Left lung (tissue), 10 donors: ENCODE results near the gene ZNF492. TPM values are rescaled to one million over a fixed set of nuclear protein-coding genes. Genes with fewer than 3 reads are reported as not detected.
"Not testable (repeated sequence)": the region's sequence is repeated elsewhere in the genome, so short reads cannot be mapped to it uniquely, and the experiment has no call there.

ENCODE experiments used
- ATAC-seq: fragments of 200-7000 bp; cut with Tn5 transposase; one replicate; pipeline ENCODE4 v1.9.1; 2020; ENCODE audit warnings: moderate library complexity
- DNase-seq, 4 donors: peaks; one replicate each; pipeline ENCODE4 v3.0.0-alpha.2; 2013 to 2020
- H3K27ac ChIP-seq, 2 donors: fragments of 200-600 bp; sonication (generic) in 1 of 2; one replicate each; pipeline versions ENCODE4 v1.5.0 to v1.8.0; 2020 to 2021
- H3K27me3 ChIP-seq, 2 donors: fragments of 200-600 bp; sonication (generic) in 1 of 2; one replicate each; pipeline versions ENCODE4 v1.5.0 to v1.8.0; 2020 to 2021
- H3K36me3 ChIP-seq, 2 donors: fragments of 200-600 bp; sonication (generic) in 1 of 2; one replicate each; pipeline versions ENCODE4 v1.5.0 to v1.8.0; 2020 to 2021
- H3K4me1 ChIP-seq, 2 donors: fragments of 200-600 bp; one replicate each; pipeline ENCODE4 v1.8.0; 2021
- H3K4me3 ChIP-seq, 2 donors: fragments of 200-600 bp; sonication (generic) in 1 of 2; one replicate each; pipeline versions ENCODE4 v1.5.0 to v1.8.0; 2020 to 2021; ENCODE audit warnings: mild to moderate bottlenecking in 1 of 2
- H3K9me3 ChIP-seq, 2 donors: fragments of 200-600 bp; sonication (generic) in 1 of 2; one replicate each; pipeline versions ENCODE4 v1.5.0 to v1.8.0; 2020 to 2021
- CTCF ChIP-seq, 2 donors: fragments of 200-600 bp; sonication (generic) in 1 of 2; IDR thresholded peaks; one replicate each; pipeline versions ENCODE4 v1.5.0 to v1.8.0; 2021; ENCODE audit warnings: antibody characterized with exemption in 2 of 2
- intact Hi-C, 2 donors: fragments of 100-400 bp; cut with DNase I; formaldehyde crosslinking; loops; one replicate each; pipeline versions ENCODE4 v1.11.2 to v1.14.2; 2022
- polyA plus RNA-seq, 6 donors: library from polyadenylated mRNA; unstranded; fragments of 120-200 nt; gene quantifications; one replicate each; pipeline ENCODE4 v1.2.1, GENCODE V29; 2013; ENCODE audit not compliant: insufficient read length in 6 of 6
- total RNA-seq, 2 donors: library from RNA; stranded (reverse); fragmentation: NEBNext Ultra II Directional; extraction: Animal tissue kit (Norgen Biotek cat#: 25700); gene quantifications; one replicate each; pipeline ENCODE4 v1.2.1, GENCODE V29; 2021
- donor health status: DM: no; HTN: yes; CAD: no.
- donor health status: DM: no; HTN: no; CAD: no.

ZNF492 gene
- total and polyA plus RNA-seq, 8 donors = 0.23 to 3.8 (median 2.2) TPM

DNA sequence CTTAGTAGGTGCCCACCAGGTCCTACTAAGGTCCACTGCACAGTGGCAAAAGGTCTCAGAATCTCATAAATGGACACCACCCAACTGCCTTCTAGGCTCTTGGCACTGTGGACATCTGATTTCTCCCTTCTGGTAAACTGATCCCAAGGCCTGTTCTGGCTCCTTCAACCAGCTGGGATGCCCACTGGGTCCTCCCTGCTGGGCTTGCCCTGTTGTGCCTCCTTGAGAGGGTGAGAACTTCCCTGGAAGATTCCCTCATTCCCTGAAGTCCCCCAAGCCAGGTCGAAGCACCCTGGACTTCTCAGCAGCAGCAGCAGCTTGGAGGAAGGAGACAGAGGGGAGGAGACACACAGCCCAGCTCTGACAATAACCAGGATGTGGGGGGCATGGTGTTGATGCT, 6.6 kb upstream of the ZNF492 start:
- DNase-seq = no peak
- peaks cover 0 to 62% of the 10 kb centered on the region in 2 donors for H3K9me3 ChIP-seq
- no peak overlapping the region for H3K27ac ChIP-seq
- ATAC-seq = no peak
- TF ChIP-seq CTCF (IDR thresholded peaks at IDR 0.05) = no peak
- intact Hi-C loops = no loop called here
- H3K4me1 ChIP-seq = no peaks in the 10 kb centered on the region
- H3K36me3 ChIP-seq = no peaks in the 10 kb centered on the region
- peaks cover 6 to 24% of the 10 kb centered on the region in 2 donors for H3K27me3 ChIP-seq
- H3K4me3 ChIP-seq = no peak overlapping the region

GRCh38 chr19:22628401-22628800, 5.7 kb upstream of the ZNF492 start:
- intact Hi-C loops = no loop called here
- no peak overlapping the region for H3K27ac ChIP-seq
- TF ChIP-seq CTCF (IDR thresholded peaks at IDR 0.05) = no peak

GRCh38 chr19:22634450-22634827, 315 bp downstream of the ZNF492 start:
- Histone ChIP-seq H3K4me3 (peak overlapping the region; percentile 52 to 54), H3K36me3 (no peaks in the 10 kb centered on the region), H3K27ac (no peak overlapping the region), H3K4me1 (peaks cover 0 to 8% of the 10 kb centered on the region in 2 donors), H3K27me3 (no peaks in the 10 kb centered on the region), H3K9me3 (peaks cover 0 to 34% of the 10 kb centered on the region in 2 donors)
- peak in 1 of 4 donors; percentile 78 for DNase-seq
- intact Hi-C loops = no loop called here
- ATAC-seq = peak; percentile 34
- no peak for TF ChIP-seq CTCF (IDR thresholded peaks at IDR 0.05)

More at GRCh38 chr19:22628401-22628800, 5.7 kb upstream of the ZNF492 start:
- Histone ChIP-seq H3K9me3 (peaks cover 0 to 60% of the 10 kb centered on the region in 2 donors), H3K27me3 (peaks cover 4 to 15% of the 10 kb centered on the region in 2 donors), H3K4me1 (no peaks in the 10 kb centered on the region), H3K4me3 (no peak overlapping the region), H3K36me3 (no peaks in the 10 kb centered on the region)
- ATAC-seq (no peak), DNase-seq (no peak)

DNA sequence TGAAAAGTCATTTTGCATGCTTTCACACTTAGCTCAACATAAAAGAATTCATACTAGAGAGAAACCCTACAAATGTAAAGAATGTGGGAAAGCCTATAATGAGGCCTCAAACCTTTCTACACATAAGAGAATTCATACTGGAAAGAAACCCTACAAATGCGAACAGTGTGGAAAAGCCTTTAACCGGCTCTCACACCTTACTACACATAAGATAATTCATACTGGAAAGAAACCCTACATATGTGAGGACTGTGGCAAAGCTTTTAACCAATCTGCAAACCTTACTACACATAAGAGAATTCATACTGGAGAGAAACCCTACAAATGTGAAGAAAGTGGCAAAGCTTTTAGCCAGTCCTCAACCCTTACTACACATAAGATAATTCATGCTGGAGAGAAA, 51.4 kb downstream of the ZNF492 start:
- H3K4me3 ChIP-seq, intact Hi-C loops, H3K36me3 ChIP-seq, DNase-seq, H3K4me1 ChIP-seq, H3K27ac ChIP-seq, H3K27me3 ChIP-seq, ATAC-seq: not testable (repeated sequence)
- peaks cover 0 to 98% of the 10 kb centered on the region in 2 donors for H3K9me3 ChIP-seq

DNA sequence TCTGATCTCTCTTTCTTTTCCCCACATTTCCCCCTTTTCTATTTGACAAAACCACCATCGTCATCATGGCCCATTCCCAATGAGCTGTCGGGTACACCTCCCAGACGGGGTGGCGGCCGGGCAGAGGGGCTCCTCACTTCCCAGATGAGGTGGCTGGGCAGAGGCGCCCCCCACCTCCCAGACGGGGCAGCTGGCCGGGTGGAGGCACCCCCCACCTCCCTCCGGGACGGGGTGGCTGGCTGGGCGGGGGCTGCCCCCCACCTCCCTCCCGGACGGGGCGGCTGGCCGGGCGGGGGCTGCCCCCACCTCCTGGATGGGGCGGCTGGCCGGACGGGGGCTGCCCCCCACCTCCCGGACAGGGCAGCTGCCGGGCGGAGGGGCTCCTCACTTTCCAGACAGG, 68.5 kb downstream of the ZNF492 start:
- ATAC-seq, H3K4me1 ChIP-seq, intact Hi-C loops, H3K27ac ChIP-seq, H3K36me3 ChIP-seq, H3K4me3 ChIP-seq, H3K27me3 ChIP-seq, DNase-seq: not testable (repeated sequence)
- peaks cover 0 to 95% of the 10 kb centered on the region in 2 donors for H3K9me3 ChIP-seq

DNA sequence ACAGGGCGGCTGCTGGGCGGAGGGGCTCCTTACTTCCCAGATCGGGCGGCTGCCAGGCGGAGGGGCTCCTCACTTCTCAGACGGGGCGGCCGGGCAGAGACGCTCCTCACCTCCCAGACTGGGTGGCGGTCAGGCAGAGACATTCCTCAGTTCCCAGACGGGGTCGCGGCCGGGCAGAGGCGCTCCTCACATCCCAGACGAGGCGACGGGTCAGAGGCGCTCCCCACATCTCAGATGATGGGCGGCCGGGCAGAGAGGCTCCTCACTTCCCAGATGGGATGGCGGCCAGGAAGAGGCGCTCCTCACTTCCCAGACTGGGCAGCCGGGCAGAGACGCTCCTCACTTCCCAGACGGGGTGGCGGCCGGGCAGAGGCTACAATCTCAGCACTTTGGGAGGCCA, 69.0 kb downstream of the ZNF492 start:
- H3K36me3 ChIP-seq, H3K27me3 ChIP-seq, H3K27ac ChIP-seq, intact Hi-C loops, H3K4me3 ChIP-seq, DNase-seq, ATAC-seq, H3K4me1 ChIP-seq: not testable (repeated sequence)
- peaks cover 0 to 95% of the 10 kb centered on the region in 2 donors for H3K9me3 ChIP-seq

DNA sequence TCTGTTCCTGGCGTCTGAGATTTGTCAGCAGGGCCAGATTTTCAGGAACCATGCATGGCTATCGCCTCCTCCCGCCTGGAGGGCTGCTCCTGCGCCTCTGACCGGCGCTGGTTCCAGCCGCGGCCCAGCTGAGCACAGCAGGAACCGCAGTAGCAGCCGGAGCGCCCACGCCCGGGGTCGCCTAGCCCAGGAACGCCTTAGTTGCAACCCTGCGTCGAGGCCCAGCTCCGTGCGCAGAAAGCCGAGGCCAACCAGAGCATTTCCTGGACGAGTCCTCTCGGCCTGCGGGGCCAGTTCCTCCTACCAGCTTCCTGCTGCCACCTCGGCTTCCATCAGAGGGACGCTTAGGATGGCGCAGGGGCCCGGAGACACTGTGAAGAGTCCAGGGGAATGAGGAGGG, 74.9 kb downstream of the ZNF492 start:
- no peak for TF ChIP-seq CTCF (IDR thresholded peaks at IDR 0.05)
- peaks cover 0 to 95% of the 10 kb centered on the region in 2 donors for H3K9me3 ChIP-seq
- ATAC-seq (no peak), DNase-seq (peak in 1 of 4 donors; percentile 67)
- no peaks in the 10 kb centered on the region for H3K36me3 ChIP-seq
- no peak overlapping the region for H3K27ac ChIP-seq
- no peak overlapping the region for H3K4me3 ChIP-seq
- no peaks in the 10 kb centered on the region for H3K4me1 ChIP-seq
- intact Hi-C loops = no loop called here
- no peaks in the 10 kb centered on the region for H3K27me3 ChIP-seq
